Peyer's patch (tissue), 4 donors: ENCODE data around the gene MYO3B.

ENCODE experiments used
- POLR2A ChIP-seq, 2 donors: fragments of 450-650 bp; IDR thresholded peaks; one replicate each; pipeline ENCODE4 v1.5.1; 2017; ENCODE audit warnings: antibody characterized with exemption in 2 of 2, mild to moderate bottlenecking in 2 of 2, moderate library complexity in 2 of 2
- TF ChIP-seq, protein P1 (sequence below), 6 experiments: fragments of 450-650 bp in 4 of 6; fragments of 200-600 bp in 2 of 6; sonication (generic) in 1 of 6; IDR thresholded peaks; one replicate each; pipeline ENCODE4 v1.5.1; 2017 to 2019; ENCODE audit warnings: antibody characterized with exemption in 6 of 6, mild to moderate bottlenecking in 3 of 6, moderate library complexity in 1 of 6

DNA sequence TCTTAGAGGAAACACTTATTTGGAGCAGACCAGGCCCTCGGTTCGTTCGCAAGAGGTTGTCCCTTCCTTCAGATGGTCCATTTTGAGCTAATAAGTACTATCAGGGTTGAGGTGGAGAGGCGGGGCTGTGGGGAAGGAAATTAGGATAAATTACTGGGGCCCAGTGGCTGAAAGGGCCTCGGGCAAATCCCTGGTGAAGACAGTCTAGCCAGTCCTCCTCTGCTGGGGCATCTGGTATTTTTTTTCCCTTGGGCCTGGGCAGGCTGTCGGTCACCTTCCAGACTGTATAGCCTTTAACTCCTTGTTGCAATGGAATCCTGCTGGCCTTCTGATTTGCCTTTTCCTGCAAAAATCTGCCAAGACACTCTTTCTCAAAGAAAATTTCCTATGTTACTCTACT is 1.7 kb upstream of the MYO3B start:
- TF ChIP-seq, protein P1, sequence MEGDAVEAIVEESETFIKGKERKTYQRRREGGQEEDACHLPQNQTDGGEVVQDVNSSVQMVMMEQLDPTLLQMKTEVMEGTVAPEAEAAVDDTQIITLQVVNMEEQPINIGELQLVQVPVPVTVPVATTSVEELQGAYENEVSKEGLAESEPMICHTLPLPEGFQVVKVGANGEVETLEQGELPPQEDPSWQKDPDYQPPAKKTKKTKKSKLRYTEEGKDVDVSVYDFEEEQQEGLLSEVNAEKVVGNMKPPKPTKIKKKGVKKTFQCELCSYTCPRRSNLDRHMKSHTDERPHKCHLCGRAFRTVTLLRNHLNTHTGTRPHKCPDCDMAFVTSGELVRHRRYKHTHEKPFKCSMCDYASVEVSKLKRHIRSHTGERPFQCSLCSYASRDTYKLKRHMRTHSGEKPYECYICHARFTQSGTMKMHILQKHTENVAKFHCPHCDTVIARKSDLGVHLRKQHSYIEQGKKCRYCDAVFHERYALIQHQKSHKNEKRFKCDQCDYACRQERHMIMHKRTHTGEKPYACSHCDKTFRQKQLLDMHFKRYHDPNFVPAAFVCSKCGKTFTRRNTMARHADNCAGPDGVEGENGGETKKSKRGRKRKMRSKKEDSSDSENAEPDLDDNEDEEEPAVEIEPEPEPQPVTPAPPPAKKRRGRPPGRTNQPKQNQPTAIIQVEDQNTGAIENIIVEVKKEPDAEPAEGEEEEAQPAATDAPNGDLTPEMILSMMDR (IDR thresholded peaks at IDR 0.05), result no peak
- TF ChIP-seq POLR2A (IDR thresholded peaks at IDR 0.05), result no peak
